HUES48 (cell line): ENCODE data around the gene SCUBE2.

ENCODE experiments used
- H3K27ac ChIP-seq: one replicate; pipeline ENCODE4 v1.7.0; 2013; ENCODE audit warnings: low read depth, low read length, inconsistent platforms
- H3K27me3 ChIP-seq: 2 replicates; pipeline ENCODE4 v1.6.1; 2013; ENCODE audit warnings: mild to moderate bottlenecking, low read length; ENCODE audit not compliant: control insufficient read depth, insufficient read depth
- H3K36me3 ChIP-seq: 2 replicates; pipeline ENCODE4 v1.6.1; 2013; ENCODE audit warnings: low read length; ENCODE audit not compliant: control insufficient read depth, insufficient read depth
- H3K4me1 ChIP-seq: 2 replicates; pipeline ENCODE4 v1.6.1; 2013; ENCODE audit warnings: mild to moderate bottlenecking, low read length; ENCODE audit not compliant: control insufficient read depth, insufficient read depth
- H3K4me3 ChIP-seq: 2 replicates; pipeline ENCODE4 v1.5.1; 2013; ENCODE audit warnings: mild to moderate bottlenecking, low read depth, low read length
- H3K9ac ChIP-seq: 2 replicates; pipeline ENCODE4 v1.6.1; 2013; ENCODE audit warnings: mild to moderate bottlenecking, low read depth, low read length, moderate library complexity
- H3K9me3 ChIP-seq: 2 replicates; pipeline ENCODE4 v1.6.1; 2013; ENCODE audit warnings: low read length; ENCODE audit not compliant: control insufficient read depth, insufficient read depth

SCUBE2 gene

DNA sequence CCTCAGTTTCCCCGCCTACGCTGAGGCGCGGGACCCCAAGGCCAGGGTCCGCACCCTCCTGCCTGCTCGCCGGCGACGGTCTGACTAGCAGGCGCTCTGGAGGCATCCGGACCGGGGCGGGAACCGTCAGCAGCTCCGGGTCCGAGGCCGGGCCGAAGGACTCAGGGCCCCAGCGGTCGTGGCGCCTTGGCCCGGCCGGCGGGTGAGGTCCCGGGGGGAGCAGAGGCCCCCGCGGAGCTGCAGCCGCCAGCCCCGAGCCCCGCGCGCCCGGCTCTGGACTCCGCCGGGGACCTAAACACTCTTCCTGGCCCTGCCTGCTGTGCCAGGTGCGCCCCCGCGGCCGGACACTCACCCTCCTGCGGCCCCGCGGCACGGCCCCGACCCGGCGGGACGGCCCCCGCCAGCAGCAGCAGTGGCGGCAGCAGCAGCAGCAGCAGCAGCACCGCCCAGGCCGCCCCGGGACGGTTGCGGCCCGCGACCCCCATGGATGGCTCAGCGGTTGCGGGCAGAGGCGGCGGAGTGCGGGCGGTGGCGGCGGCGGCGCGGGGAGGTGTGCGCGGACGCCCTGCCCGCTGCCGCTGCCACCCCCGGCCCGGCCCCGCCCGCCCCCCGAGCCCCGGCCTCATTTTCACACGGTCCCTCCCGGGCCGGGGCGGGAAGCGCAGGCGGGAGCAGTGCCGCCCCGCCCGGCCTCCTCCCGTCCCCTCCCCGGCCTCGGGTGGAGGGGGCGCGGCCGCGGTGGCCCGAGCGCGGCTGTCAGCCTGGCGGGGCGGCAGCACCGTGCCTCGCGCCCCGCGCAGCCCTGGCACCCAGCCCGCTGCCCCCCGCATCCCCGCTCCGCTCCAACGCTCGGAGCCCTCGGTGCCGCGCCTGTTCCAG is at the start of gene SCUBE2:
TSS of gene SCUBE2 (minus strand) at position 556 of the 879 bp plus-strand sequence. CDS start at position 485, 71 bp downstream.
- H3K9ac ChIP-seq, result no peak within 1 kb of the TSS
- no peak within 1 kb of the TSS for H3K27ac ChIP-seq
- H3K9me3 ChIP-seq, result no peaks in the 10 kb centered on the region
- H3K4me1 ChIP-seq, result peaks cover 15% of the 10 kb centered on the region
- peaks cover 41% of the 10 kb centered on the region for H3K27me3 ChIP-seq
- no peaks in the 10 kb centered on the region for H3K36me3 ChIP-seq
- H3K4me3 ChIP-seq, result peak within 1 kb of the TSS; percentile 56

DNA sequence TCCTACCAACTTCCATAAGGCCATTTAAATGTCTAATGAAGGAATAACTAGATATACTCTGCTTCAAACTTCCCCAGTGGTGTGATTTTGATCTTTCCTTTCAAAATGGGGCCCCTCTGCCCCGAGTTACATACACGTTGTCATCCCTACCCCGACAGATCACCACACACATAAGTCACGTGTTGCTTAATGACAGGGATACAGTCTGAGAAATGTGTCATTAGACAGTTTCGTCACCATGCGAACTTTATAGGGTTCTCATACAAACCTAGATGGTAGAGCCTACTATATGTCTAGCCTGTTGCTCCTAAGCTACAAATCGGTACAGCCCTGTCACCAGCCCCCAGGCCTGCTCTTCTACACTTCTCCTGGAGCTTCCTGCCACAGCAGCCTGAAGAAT is 49.8 kb upstream of the SCUBE2 start:
- H3K36me3 ChIP-seq, result peaks cover 91% of the 10 kb centered on the region
- H3K4me1 ChIP-seq, result peaks cover 12% of the 10 kb centered on the region
- no peaks in the 10 kb centered on the region for H3K27me3 ChIP-seq
- H3K9ac ChIP-seq, result no peak overlapping the region
- no peak overlapping the region for H3K27ac ChIP-seq
- H3K4me3 ChIP-seq, result no peak overlapping the region
- H3K9me3 ChIP-seq, result no peaks in the 10 kb centered on the region

DNA sequence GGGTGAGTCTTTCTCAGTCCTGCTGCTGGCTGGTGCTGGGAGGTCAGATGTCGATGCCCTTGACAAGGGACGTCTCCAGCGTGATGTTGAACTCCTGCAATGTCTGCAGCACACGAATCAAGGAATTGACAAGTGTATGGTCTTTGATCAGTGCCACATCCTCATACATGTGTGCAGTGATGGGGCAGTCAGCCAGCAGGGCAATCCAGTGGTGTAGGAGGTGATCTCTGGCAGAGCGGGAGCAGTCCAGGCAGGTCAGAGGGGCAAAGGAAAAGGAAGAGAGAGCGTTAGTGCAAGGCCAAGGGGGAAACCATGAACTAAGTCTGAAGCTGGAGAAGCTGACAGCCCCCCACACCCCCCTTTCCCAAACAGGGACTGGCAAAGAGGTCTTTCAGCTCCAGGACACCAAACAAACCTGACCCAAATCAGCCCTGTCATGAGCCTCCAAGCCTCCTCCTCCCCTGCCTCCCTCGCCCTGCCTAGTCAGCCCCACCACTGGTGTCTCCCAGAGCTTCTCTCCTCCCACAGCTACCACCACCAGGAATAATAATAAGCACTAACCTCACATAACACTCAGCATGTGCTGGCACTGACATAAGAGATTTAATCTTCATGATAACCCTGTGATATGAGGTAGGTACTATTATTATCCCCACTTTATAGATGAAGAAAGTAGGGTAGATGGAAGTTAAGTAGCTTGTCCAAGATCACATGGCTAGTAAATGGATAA is 48.4 kb upstream of the SCUBE2 start:
- Histone ChIP-seq H3K27me3 (no peaks in the 10 kb centered on the region), H3K9ac (no peak overlapping the region), H3K4me1 (peaks cover 12% of the 10 kb centered on the region), H3K4me3 (no peak overlapping the region), H3K36me3 (peaks cover 78% of the 10 kb centered on the region), H3K27ac (peak overlapping the region; percentile 81), H3K9me3 (no peaks in the 10 kb centered on the region)

DNA sequence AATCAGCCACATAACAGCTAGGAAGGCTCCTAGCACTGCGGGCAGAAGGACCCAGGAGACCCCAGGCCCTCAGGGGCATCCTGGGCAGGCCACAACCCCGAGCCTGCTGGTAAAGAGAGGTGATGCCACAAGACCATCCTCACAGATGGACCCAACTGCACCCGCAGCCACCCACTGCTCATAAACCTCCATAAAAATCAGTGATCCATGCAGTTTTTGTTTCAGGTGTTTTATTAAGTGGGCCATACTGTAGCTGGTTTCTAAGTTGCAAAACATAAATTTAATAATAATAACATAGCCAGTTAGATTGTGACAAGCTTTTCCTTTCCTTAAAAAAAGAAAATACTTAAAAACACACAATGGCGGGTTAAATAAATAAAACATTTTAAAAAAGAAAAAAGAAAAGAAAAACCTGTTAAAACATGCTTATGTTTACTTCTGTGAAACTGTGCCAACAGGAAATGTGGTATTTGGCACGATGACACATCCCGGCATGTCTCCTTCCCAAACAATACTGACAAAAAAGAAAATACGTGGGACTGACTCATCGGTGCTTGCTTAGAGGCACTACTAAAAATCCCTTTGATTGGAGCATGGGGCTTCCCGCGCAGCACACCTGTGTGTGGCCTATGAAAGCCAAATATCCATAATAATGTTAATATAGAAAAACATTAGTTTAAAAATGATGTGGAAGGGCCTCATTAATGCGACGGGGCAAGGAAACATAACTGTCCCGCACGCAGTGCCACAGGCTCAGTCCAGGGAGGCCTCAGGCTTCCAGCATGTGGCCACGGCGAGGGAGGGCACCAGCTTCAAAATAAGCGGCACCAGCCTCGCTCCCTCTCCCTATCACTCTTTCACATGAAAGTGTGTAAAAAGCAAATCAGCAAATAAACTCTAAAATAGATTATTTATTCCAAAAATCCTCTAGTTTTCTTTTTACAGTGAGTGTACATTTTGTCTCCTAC is 47.5 kb upstream of the SCUBE2 start:
- Histone ChIP-seq H3K4me3 (no peak overlapping the region), H3K9ac (no peak overlapping the region), H3K4me1 (peaks cover 12% of the 10 kb centered on the region), H3K27ac (peak overlapping the region; percentile 84), H3K36me3 (peaks cover 69% of the 10 kb centered on the region), H3K9me3 (no peaks in the 10 kb centered on the region), H3K27me3 (no peaks in the 10 kb centered on the region)

DNA sequence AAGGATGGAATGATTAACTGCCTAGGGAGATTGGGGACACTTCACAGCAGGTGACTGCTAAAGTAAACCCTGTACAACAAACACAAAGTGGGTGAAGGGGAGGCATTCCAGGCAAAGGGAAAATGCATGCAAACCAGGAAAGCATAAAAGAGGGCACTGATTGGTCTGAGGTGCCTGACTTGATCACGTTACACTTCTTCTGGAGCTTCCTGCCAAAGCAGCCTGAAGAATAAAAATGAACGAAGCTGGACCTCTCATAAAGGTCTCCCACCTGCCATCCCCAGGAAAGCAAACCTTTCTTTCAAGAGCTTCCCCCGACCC is 46.7 kb upstream of the SCUBE2 start:
- Histone ChIP-seq H3K9ac (no peak overlapping the region), H3K27me3 (no peaks in the 10 kb centered on the region), H3K9me3 (no peaks in the 10 kb centered on the region), H3K27ac (peak overlapping the region; percentile 84), H3K36me3 (peaks cover 61% of the 10 kb centered on the region), H3K4me3 (no peak overlapping the region), H3K4me1 (peaks cover 12% of the 10 kb centered on the region)

GRCh38 chr11:9137293-9138132 is 46.1 kb upstream of the SCUBE2 start:
- Histone ChIP-seq H3K4me1 (peaks cover 12% of the 10 kb centered on the region), H3K27me3 (no peaks in the 10 kb centered on the region), H3K36me3 (peaks cover 55% of the 10 kb centered on the region), H3K4me3 (no peak overlapping the region), H3K9ac (no peak overlapping the region), H3K9me3 (no peaks in the 10 kb centered on the region), H3K27ac (peak overlapping the region; percentile 84)

GRCh38 chr11:9136741-9137140 is 45.3 kb upstream of the SCUBE2 start:
- no peak overlapping the region for H3K4me3 ChIP-seq
- no peaks in the 10 kb centered on the region for H3K27me3 ChIP-seq
- H3K9me3 ChIP-seq, result no peaks in the 10 kb centered on the region
- H3K9ac ChIP-seq, result no peak overlapping the region
- H3K4me1 ChIP-seq, result peaks cover 12% of the 10 kb centered on the region
- no peak overlapping the region for H3K27ac ChIP-seq
- H3K36me3 ChIP-seq, result peaks cover 48% of the 10 kb centered on the region

GRCh38 chr11:9133956-9134355 is 42.6 kb upstream of the SCUBE2 start:
- Histone ChIP-seq H3K27me3 (no peaks in the 10 kb centered on the region), H3K4me3 (no peak overlapping the region), H3K27ac (no peak overlapping the region), H3K36me3 (peaks cover 23% of the 10 kb centered on the region), H3K9me3 (no peaks in the 10 kb centered on the region), H3K4me1 (peaks cover 12% of the 10 kb centered on the region), H3K9ac (no peak overlapping the region)

DNA sequence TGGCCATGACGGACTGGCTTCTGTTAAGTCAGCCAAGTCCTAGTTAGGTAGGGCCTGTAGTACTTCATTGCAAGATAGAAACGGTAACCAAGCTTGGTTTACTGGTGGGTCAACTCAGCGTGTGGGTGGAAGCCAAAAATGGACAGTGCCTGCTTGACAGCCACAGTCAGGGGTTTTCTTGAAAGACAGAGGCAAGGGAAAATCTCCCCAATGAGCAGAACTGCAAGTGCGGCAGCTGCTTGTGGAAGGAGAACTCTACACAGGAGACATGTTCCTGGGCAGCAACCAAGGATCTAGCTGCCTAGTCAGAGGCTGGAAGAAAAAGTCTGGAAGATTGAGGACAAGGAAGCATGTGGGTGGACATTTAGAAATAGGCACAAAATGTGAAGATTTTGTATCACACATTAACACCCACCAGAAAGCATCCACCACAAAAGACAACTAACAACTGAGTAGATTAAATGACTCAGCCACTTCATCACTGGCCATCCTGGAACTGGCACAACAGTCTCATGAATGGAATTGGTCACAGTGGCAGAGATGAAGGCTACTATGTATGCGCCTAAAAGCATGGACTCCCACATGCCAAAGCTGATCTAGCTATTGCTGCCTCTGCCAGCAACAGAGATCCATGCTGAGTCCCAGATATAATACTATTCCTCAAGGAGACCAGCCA is 40.9 kb upstream of the SCUBE2 start:
- Histone ChIP-seq H3K36me3 (peaks cover 13% of the 10 kb centered on the region), H3K9me3 (no peaks in the 10 kb centered on the region), H3K4me1 (peaks cover 1% of the 10 kb centered on the region), H3K9ac (no peak overlapping the region; the same call in 1 of the 2 replicates), H3K27me3 (no peaks in the 10 kb centered on the region), H3K27ac (no peak overlapping the region), H3K4me3 (no peak overlapping the region)
